Loucy (cell line): ENCODE measurements around the gene ABCB11.

ENCODE experiments used
- EZH2phosphoT487 ChIP-seq: fragments of 200-600 bp; IDR thresholded peaks from 2 replicates; pipeline ENCODE4 v1.6.1; 2018; ENCODE audit warnings: antibody characterized with exemption, mild to moderate bottlenecking, moderate library complexity, borderline replicate concordance
- TF ChIP-seq, protein P1 (sequence below): fragments of 200-600 bp; sonication (generic); conservative IDR thresholded peaks from 2 replicates; pipeline ENCODE4 v1.5.1; 2014; ENCODE audit warnings: mild to moderate bottlenecking, antibody characterized with exemption, low read length

DNA sequence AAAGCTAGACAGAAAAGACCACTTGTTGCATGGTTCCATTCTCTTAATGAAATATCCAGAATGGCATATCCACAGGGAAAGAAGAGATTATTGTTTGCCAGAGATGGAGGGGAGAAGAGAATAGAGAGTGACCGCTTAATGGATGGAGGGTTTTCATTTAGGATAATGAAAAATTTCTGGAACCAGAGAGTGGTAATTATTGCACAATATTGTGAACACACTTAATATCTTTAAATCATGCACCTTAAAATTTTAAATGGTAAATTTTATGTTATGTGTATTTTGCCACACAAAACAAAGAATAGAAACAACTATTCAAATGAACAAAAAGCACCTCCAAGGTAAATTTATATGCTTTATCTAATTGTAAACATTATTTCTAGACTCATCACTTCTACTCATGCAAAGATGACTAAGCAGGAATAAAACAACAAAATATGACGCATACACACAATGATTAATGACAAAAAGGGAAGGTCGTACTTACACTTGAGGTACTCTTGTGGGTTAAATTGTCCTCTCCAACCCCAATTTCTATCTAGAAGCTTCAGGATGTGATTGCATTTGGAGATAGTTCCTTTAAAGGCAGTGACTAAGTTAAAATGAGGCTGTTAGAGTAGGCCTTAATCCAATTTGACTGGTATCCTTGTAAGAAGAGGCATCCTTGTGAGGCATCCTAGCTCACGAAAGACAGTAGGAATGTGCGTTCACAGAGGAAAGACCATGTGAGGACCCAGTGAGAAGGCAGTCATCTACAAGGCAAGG is 19.5 kb upstream of the ABCB11 start:
- TF ChIP-seq, protein P1, sequence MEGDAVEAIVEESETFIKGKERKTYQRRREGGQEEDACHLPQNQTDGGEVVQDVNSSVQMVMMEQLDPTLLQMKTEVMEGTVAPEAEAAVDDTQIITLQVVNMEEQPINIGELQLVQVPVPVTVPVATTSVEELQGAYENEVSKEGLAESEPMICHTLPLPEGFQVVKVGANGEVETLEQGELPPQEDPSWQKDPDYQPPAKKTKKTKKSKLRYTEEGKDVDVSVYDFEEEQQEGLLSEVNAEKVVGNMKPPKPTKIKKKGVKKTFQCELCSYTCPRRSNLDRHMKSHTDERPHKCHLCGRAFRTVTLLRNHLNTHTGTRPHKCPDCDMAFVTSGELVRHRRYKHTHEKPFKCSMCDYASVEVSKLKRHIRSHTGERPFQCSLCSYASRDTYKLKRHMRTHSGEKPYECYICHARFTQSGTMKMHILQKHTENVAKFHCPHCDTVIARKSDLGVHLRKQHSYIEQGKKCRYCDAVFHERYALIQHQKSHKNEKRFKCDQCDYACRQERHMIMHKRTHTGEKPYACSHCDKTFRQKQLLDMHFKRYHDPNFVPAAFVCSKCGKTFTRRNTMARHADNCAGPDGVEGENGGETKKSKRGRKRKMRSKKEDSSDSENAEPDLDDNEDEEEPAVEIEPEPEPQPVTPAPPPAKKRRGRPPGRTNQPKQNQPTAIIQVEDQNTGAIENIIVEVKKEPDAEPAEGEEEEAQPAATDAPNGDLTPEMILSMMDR = no peak
- TF ChIP-seq EZH2phosphoT487 = no peak
